Fibroblast of lung (primary cell): ENCODE data around the gene CEP63. TPM values are rescaled to one million over a fixed set of nuclear protein-coding genes. Genes with fewer than 3 reads are reported as not detected.

Experiments used
- DNase-seq, 2 donors: peaks; one replicate each; pipeline versions ENCODE4 v3.0.0 to v3.0.0-alpha.2; 2010; ENCODE audit warnings: low read depth in 2 of 2
- H2AFZ ChIP-seq: 2 replicates; pipeline ENCODE4 v1.5.1; 2012; ENCODE audit warnings: low read length, control low read depth, inconsistent platforms
- H3K27ac ChIP-seq: 2 replicates; pipeline ENCODE4 v1.5.1; 2011; ENCODE audit warnings: low read length, control low read depth; ENCODE audit not compliant: insufficient read depth
- H3K27me3 ChIP-seq: 2 replicates; pipeline ENCODE4 v1.5.1; 2011; ENCODE audit warnings: mild to moderate bottlenecking, low read length; ENCODE audit not compliant: control insufficient read depth, insufficient read depth
- H3K36me3 ChIP-seq: 2 replicates; pipeline ENCODE4 v1.5.1; 2011; ENCODE audit warnings: low read length; ENCODE audit not compliant: control insufficient read depth, insufficient read depth
- H3K4me1 ChIP-seq: 2 replicates; pipeline ENCODE4 v1.5.1; 2011; ENCODE audit warnings: low read length; ENCODE audit not compliant: control insufficient read depth, insufficient read depth; ENCODE audit errors: extremely low read depth
- H3K4me2 ChIP-seq: 2 replicates; pipeline ENCODE4 v1.5.1; 2011; ENCODE audit warnings: low read length, control low read depth; ENCODE audit not compliant: insufficient read depth; ENCODE audit errors: extremely low read depth
- H3K4me3 ChIP-seq, 4 experiments: fragments of 200-600 bp in 1 of 4; sonication (generic) in 1 of 4; replicated peaks in 1 of 4; 2 replicates each; pipeline ENCODE4 v1.5.1; 2011 to 2016; ENCODE audit warnings: low read length in 4 of 4, low read depth in 3 of 4, mild to moderate bottlenecking in 3 of 4, control low read depth in 2 of 4, inconsistent platforms in 1 of 4, mixed read lengths in 1 of 4; ENCODE audit not compliant: insufficient read depth in 1 of 4; ENCODE audit errors: control extremely low read depth in 1 of 4
- H3K79me2 ChIP-seq: 2 replicates; pipeline ENCODE4 v1.5.1; 2012; ENCODE audit warnings: mild to moderate bottlenecking, low read length, inconsistent platforms; ENCODE audit not compliant: control insufficient read depth, insufficient read depth
- H3K9ac ChIP-seq: 2 replicates; pipeline ENCODE4 v1.5.1; 2011; ENCODE audit warnings: mild to moderate bottlenecking, low read length, control low read depth; ENCODE audit not compliant: insufficient read depth
- H3K9me3 ChIP-seq: 2 replicates; pipeline ENCODE4 v1.5.1; 2012; ENCODE audit warnings: low read depth, low read length; ENCODE audit not compliant: control insufficient read depth, insufficient read depth
- H4K20me1 ChIP-seq: 2 replicates; pipeline ENCODE4 v1.5.1; 2011; ENCODE audit warnings: low read length; ENCODE audit not compliant: control insufficient read depth, insufficient read depth; ENCODE audit errors: extremely low read depth
- EZH2 ChIP-seq: IDR thresholded peaks from 2 replicates; pipeline ENCODE4 v1.5.1; 2012; ENCODE audit warnings: low read length, control low read depth, mild to moderate bottlenecking; ENCODE audit errors: missing control alignments
- polyA plus RNA-seq, 2 donors: library from polyadenylated mRNA; depleted of rRNA in 1 of 2; stranded (reverse) in 1 of 2; unstranded in 1 of 2; fragments of >200 nt; gene quantifications; 2 replicates each; pipeline ENCODE4 v1.2.1, GENCODE V29; 2011 to 2012; ENCODE audit warnings: missing spikeins in 1 of 2
- total RNA-seq: library from RNA; depleted of rRNA; stranded (reverse); fragments of >200 nt; gene quantifications from 2 replicates; pipeline ENCODE4 v1.2.1, GENCODE V29; 2014
- TF ChIP-seq, protein P1 (sequence below), 2 donors: IDR thresholded peaks in 1 of 2; conservative IDR thresholded peaks in 1 of 2; 1 replicate in 1 of 2; 2 replicates in 1 of 2; pipeline ENCODE4 v1.5.1; 2011 to 2012; ENCODE audit warnings: low read length in 2 of 2, control low read depth in 1 of 2, inconsistent platforms in 1 of 2, low read depth in 1 of 2, mild to moderate bottlenecking in 1 of 2

CEP63 gene
- total and polyA plus RNA-seq, 2 donors (not counting 1 experiment from before 2014, with no cell fraction given), result 22.3 to 26.4 TPM

GRCh38 chr3:134446800-134447199 lies 39.1 kb upstream of the CEP63 start:
- H3K4me3 ChIP-seq, result no peak overlapping the region
- H3K4me1 ChIP-seq, result peaks cover 14% of the 10 kb centered on the region
- H3K9me3 ChIP-seq, result no peaks in the 10 kb centered on the region
- no peaks in the 10 kb centered on the region for H4K20me1 ChIP-seq
- no peak overlapping the region for H3K9ac ChIP-seq
- no peak overlapping the region for H3K27ac ChIP-seq
- no peaks in the 10 kb centered on the region for H3K36me3 ChIP-seq
- no peak overlapping the region for H3K4me2 ChIP-seq
- no peak for TF ChIP-seq EZH2
- TF ChIP-seq, protein P1, sequence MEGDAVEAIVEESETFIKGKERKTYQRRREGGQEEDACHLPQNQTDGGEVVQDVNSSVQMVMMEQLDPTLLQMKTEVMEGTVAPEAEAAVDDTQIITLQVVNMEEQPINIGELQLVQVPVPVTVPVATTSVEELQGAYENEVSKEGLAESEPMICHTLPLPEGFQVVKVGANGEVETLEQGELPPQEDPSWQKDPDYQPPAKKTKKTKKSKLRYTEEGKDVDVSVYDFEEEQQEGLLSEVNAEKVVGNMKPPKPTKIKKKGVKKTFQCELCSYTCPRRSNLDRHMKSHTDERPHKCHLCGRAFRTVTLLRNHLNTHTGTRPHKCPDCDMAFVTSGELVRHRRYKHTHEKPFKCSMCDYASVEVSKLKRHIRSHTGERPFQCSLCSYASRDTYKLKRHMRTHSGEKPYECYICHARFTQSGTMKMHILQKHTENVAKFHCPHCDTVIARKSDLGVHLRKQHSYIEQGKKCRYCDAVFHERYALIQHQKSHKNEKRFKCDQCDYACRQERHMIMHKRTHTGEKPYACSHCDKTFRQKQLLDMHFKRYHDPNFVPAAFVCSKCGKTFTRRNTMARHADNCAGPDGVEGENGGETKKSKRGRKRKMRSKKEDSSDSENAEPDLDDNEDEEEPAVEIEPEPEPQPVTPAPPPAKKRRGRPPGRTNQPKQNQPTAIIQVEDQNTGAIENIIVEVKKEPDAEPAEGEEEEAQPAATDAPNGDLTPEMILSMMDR (conservative IDR thresholded peaks at IDR 0.05 in 1 of 2, IDR thresholded peaks at IDR 0.05 in 1 of 2; ENCODE audit: low read depth in 1 of 2, low read length in 2 of 2), result no peak
- no peaks in the 10 kb centered on the region for H3K79me2 ChIP-seq
- no peaks in the 10 kb centered on the region for H3K27me3 ChIP-seq
- peak in 1 of 2 donors; percentile 79 for DNase-seq
- no peak overlapping the region for H2AFZ ChIP-seq

DNA sequence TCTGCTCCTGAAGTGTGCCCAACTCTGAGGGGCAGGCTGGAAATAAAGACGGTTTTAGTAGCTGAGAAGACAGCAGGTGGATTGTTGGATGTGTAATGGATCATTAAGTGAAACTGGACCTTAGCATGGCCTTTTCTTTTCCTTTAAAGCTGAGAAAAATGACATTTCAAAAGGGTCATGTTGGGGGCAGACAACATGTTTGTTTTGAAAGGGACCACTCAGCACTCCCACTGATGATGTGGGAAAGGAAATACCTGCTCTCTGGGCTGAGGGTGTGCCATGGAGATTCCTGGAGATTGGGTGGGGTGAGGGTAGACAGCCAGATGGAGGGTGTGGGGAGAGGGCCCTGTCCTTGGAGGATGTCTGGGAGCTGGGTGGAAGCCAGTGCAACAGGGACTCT lies 38.5 kb upstream of the CEP63 start:
- Histone ChIP-seq H3K27ac (no peak overlapping the region), H3K4me1 (peaks cover 14% of the 10 kb centered on the region), H3K27me3 (no peaks in the 10 kb centered on the region), H3K36me3 (no peaks in the 10 kb centered on the region), H3K9ac (no peak overlapping the region), H3K79me2 (no peaks in the 10 kb centered on the region), H4K20me1 (no peaks in the 10 kb centered on the region), H3K4me2 (no peak overlapping the region), H3K4me3 (no peak overlapping the region), H2AFZ (no peak overlapping the region), H3K9me3 (no peaks in the 10 kb centered on the region)
- DNase-seq, result no peak
- TF ChIP-seq, protein P1 (conservative IDR thresholded peaks at IDR 0.05 in 1 of 2, IDR thresholded peaks at IDR 0.05 in 1 of 2; ENCODE audit: low read depth in 1 of 2, low read length in 2 of 2), result no peak
- TF ChIP-seq EZH2, result no peak

DNA sequence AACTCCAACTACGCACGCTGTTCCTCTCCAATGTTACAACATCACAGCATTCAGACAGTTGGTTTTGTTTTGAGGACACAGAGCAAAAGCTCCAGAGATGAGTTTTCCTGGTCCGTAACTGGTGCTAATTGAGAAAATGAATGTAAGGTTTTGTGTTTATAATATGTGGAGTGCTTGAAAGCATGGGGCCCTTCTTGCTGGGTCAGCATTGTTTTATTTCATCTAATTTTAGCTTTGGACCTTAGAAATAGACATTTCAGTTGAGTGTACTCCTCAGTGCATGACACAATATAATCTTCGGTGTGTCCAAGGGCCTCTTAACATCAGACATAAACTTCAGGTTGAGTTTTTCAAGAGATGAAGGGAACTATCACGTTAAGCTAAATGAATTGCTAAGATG lies 37.2 kb upstream of the CEP63 start:
- H3K4me1 ChIP-seq, result peaks cover 14% of the 10 kb centered on the region
- H3K9me3 ChIP-seq, result no peaks in the 10 kb centered on the region
- no peak overlapping the region for H3K4me2 ChIP-seq
- no peak overlapping the region for H3K27ac ChIP-seq
- no peaks in the 10 kb centered on the region for H4K20me1 ChIP-seq
- DNase-seq, result no peak
- H2AFZ ChIP-seq, result no peak overlapping the region
- no peaks in the 10 kb centered on the region for H3K27me3 ChIP-seq
- no peak overlapping the region for H3K9ac ChIP-seq
- H3K4me3 ChIP-seq, result no peak overlapping the region
- no peaks in the 10 kb centered on the region for H3K36me3 ChIP-seq
- TF ChIP-seq, protein P1 (conservative IDR thresholded peaks at IDR 0.05 in 1 of 2, IDR thresholded peaks at IDR 0.05 in 1 of 2; ENCODE audit: low read depth in 1 of 2, low read length in 2 of 2), result no peak
- no peak for TF ChIP-seq EZH2
- H3K79me2 ChIP-seq, result no peaks in the 10 kb centered on the region
